HepG2 (cell line): ENCODE data around the gene TLCD1. TPM values are rescaled to one million over a fixed set of nuclear protein-coding genes. Genes with fewer than 3 reads are reported as not detected.

ENCODE experiments used
- ASH2L ChIP-seq: fragments of 300-600, 200-600 bp; sonication (generic); IDR thresholded peaks from 2 replicates; pipeline ENCODE4 v1.7.0; 2017; ENCODE audit warnings: low read depth, mild to moderate bottlenecking, moderate library complexity, mixed read lengths, low read length; ENCODE audit not compliant: insufficient read length
- CAMTA2 ChIP-seq: sonication (generic); formaldehyde crosslinking; IDR thresholded peaks from 2 replicates; pipeline ENCODE4 v1.4.0; 2020; ENCODE audit warnings: mild to moderate bottlenecking, missing genetic modification reagents, borderline replicate concordance
- DR1 ChIP-seq: sonication (generic); formaldehyde crosslinking; IDR thresholded peaks from 2 replicates; pipeline ENCODE4 v1.8.0; 2021; ENCODE audit warnings: mild to moderate bottlenecking, missing genetic modification reagents, inconsistent platforms
- ETV5 ChIP-seq: IDR thresholded peaks from 2 replicates; pipeline ENCODE4 v1.6.1; 2018; ENCODE audit warnings: missing biosample characterization, missing genetic modification reagents, inconsistent platforms, borderline replicate concordance
- FOXK1 ChIP-seq: sonication (generic); formaldehyde crosslinking; IDR thresholded peaks from 2 replicates; pipeline ENCODE4 v1.4.0; 2020; ENCODE audit warnings: low read depth, missing genetic modification reagents, borderline replicate concordance
- GABPB1 ChIP-seq: IDR thresholded peaks from 2 replicates; pipeline ENCODE4 v1.6.1; 2016; ENCODE audit warnings: mild to moderate bottlenecking, missing genetic modification reagents, moderate library complexity, missing compliant biosample characterization
- KAT2B ChIP-seq: fragments of 150-350 bp; IDR thresholded peaks from 2 replicates; pipeline ENCODE4 v1.6.1; 2014; ENCODE audit warnings: low read depth, low read length, borderline replicate concordance
- PATZ1 ChIP-seq: sonication (generic); formaldehyde crosslinking; IDR thresholded peaks from 2 replicates; pipeline ENCODE4 v1.4.0; 2020; ENCODE audit warnings: missing genetic modification reagents
- POLR2A ChIP-seq, 2 experiments: IDR thresholded peaks; 2 replicates each; pipeline ENCODE4 v1.6.1; 2011; ENCODE audit warnings: low read depth in 2 of 2, low read length in 2 of 2, mild to moderate bottlenecking in 1 of 2, moderate library complexity in 1 of 2; ENCODE audit not compliant: insufficient read depth in 1 of 2
- SIN3B ChIP-seq: fragments of 150-350 bp; IDR thresholded peaks from 2 replicates; pipeline ENCODE4 v1.6.1; 2014; ENCODE audit warnings: low read length
- SP2 ChIP-seq: sonication (generic); formaldehyde crosslinking; IDR thresholded peaks from 2 replicates; pipeline ENCODE4 v1.5.1; 2020; ENCODE audit warnings: mild to moderate bottlenecking, missing genetic modification reagents
- SP4 ChIP-seq: sonication (generic); formaldehyde crosslinking; IDR thresholded peaks from 2 replicates; pipeline ENCODE4 v1.8.1; 2023; ENCODE audit warnings: mild to moderate bottlenecking, missing genetic modification reagents
- TFDP1 ChIP-seq: IDR thresholded peaks from 2 replicates; pipeline ENCODE4 v1.6.1; 2016; ENCODE audit warnings: missing compliant biosample characterization, missing genetic modification reagents, borderline replicate concordance
- ZFP1 ChIP-seq: IDR thresholded peaks from 2 replicates; pipeline ENCODE4 v1.6.1; 2016
- ZNF160 ChIP-seq: sonication (generic); formaldehyde crosslinking; IDR thresholded peaks from 2 replicates; pipeline ENCODE4 v1.8.0; 2022; ENCODE audit warnings: mild to moderate bottlenecking, inconsistent platforms, missing genetic modification reagents
- ZNF276 ChIP-seq: sonication (generic); formaldehyde crosslinking; IDR thresholded peaks from 2 replicates; pipeline ENCODE4 v1.4.0; 2020; ENCODE audit warnings: mild to moderate bottlenecking, low read depth, missing genetic modification reagents
- ZNF337 ChIP-seq: sonication (generic); formaldehyde crosslinking; IDR thresholded peaks from 2 replicates; pipeline ENCODE4 v1.5.1; 2020; ENCODE audit warnings: missing genetic modification reagents, low read depth, mild to moderate bottlenecking, borderline replicate concordance
- ZNF350 ChIP-seq: sonication (generic); formaldehyde crosslinking; IDR thresholded peaks from 2 replicates; pipeline ENCODE4 v1.4.0; 2020; ENCODE audit warnings: mild to moderate bottlenecking, low read depth, missing genetic modification reagents, borderline replicate concordance
- ZNF547 ChIP-seq: sonication (generic); formaldehyde crosslinking; IDR thresholded peaks from 2 replicates; pipeline ENCODE4 v1.5.1; 2020; ENCODE audit warnings: mild to moderate bottlenecking, missing genetic modification reagents
- ZNF740 ChIP-seq: sonication (generic); formaldehyde crosslinking; IDR thresholded peaks from 2 replicates; pipeline ENCODE4 v1.4.0; 2020; ENCODE audit warnings: missing genetic modification reagents
- ZNF780A ChIP-seq: sonication (generic); formaldehyde crosslinking; IDR thresholded peaks from 2 replicates; pipeline ENCODE4 v1.8.0; 2022; ENCODE audit warnings: mild to moderate bottlenecking, missing genetic modification reagents, moderate library complexity
- polyA plus RNA-seq, 8 experiments: library from polyadenylated mRNA; depleted of rRNA in 3 of 8; stranded (reverse) in 7 of 8; unstranded in 1 of 8; fragments of >200 nt; fragmentation: Illumina TruSeq in 4 of 8; extraction: Trizol in 4 of 8; gene quantifications; 2 replicates each; pipeline versions ENCODE4 v1.2.1 to v1.2.3, GENCODE V29; 2011 to 2016; ENCODE audit warnings: low read depth in 4 of 8, missing spikeins in 1 of 8, mixed read lengths in 1 of 8; ENCODE audit not compliant: insufficient read depth in 1 of 8
- total RNA-seq, 5 experiments: library from RNA; depleted of rRNA; stranded (reverse); fragments of >200 nt; fragmentation: Illumina TruSeq; extraction: Trizol; gene quantifications; 2 replicates each; pipeline ENCODE4 v1.2.3, GENCODE V29; 2016; ENCODE audit warnings: low read depth in 1 of 5

TLCD1 gene
- total and polyA plus RNA-seq, 2 of the 13 experiments (the other 11 are each of a cell fraction or from before 2014, with no cell fraction given) = 14.9 to 19.6 TPM

- TF ChIP-seq ZFP1 (CRISPR knock-in tag) (peak; percentile 68; the same call in 1 of the 2 replicates), ZNF276 (CRISPR knock-in tag) (peak; percentile 78; the same call in 1 of the 2 replicates), POLR2A (IDR thresholded peaks at IDR 0.05; ENCODE audit: insufficient read depth in 1 of 2, low read depth in 2 of 2, low read length in 2 of 2) (peak; percentile 53 to 84), ZNF780A (CRISPR knock-in tag) (no peak), ZNF350 (CRISPR knock-in tag) (peak; percentile 91; the same call in 1 of the 2 replicates), ZNF337 (CRISPR knock-in tag) (no peak), ASH2L (no peak), ETV5 (CRISPR knock-in tag) (0 out of 2 replicates have a peak, but pooled peaks have one; percentile 25), PATZ1 (CRISPR knock-in tag) (peak; percentile 67), CAMTA2 (CRISPR knock-in tag) (no peak), KAT2B (no peak), TFDP1 (CRISPR knock-in tag) (peak; percentile 49; the same call in 1 of the 2 replicates), ZNF160 (CRISPR knock-in tag) (no peak; the same call in 1 of the 2 replicates), SP2 (0 out of 2 replicates have a peak, but pooled peaks have one; percentile 40), SIN3B (peak; percentile 66; the same call in 1 of the 2 replicates), GABPB1 (CRISPR knock-in tag) (peak; percentile 67), ZNF547 (0 out of 2 replicates have a peak, but pooled peaks have one; percentile 48), FOXK1 (CRISPR knock-in tag) (peak; percentile 26; the same call in 1 of the 2 replicates), ZNF740 (CRISPR knock-in tag) (peak; percentile 33; the same call in 1 of the 2 replicates), SP4 (CRISPR knock-in tag) (peak; percentile 32; the same call in 1 of the 2 replicates), DR1 (CRISPR knock-in tag) (0 out of 2 replicates have a peak, but pooled peaks have one; percentile 6)
Observed at GRCh38 chr17:28726627-28727491, 826 bp upstream of the TLCD1 start (continued).
